MM.1S (cell line): Measurements from ENCODE around the gene HEATR5A.
"Not testable (repeated sequence)": the region's sequence is repeated elsewhere in the genome, so short reads cannot be mapped to it uniquely, and the experiment has no call there.

ENCODE experiments used
- EZH2 ChIP-seq: fragments of 300-600 bp; sonication (generic); optimal IDR thresholded peaks from 2 replicates; pipeline ENCODE3; 2017; ENCODE audit warnings: low read depth, mild to moderate bottlenecking, antibody characterized with exemption, low read length, mixed read lengths
- EZH2phosphoT487 ChIP-seq: fragments of 300-600 bp; sonication (generic); IDR thresholded peaks from 2 replicates; pipeline ENCODE4 v1.6.1; 2018; ENCODE audit warnings: antibody characterized with exemption, low read length
- TF ChIP-seq, protein P1 (sequence below): fragments of 300-600 bp; sonication (generic); IDR thresholded peaks from 2 replicates; pipeline ENCODE4 v1.5.1; 2016; ENCODE audit warnings: antibody characterized with exemption, low read length, mixed read lengths

DNA sequence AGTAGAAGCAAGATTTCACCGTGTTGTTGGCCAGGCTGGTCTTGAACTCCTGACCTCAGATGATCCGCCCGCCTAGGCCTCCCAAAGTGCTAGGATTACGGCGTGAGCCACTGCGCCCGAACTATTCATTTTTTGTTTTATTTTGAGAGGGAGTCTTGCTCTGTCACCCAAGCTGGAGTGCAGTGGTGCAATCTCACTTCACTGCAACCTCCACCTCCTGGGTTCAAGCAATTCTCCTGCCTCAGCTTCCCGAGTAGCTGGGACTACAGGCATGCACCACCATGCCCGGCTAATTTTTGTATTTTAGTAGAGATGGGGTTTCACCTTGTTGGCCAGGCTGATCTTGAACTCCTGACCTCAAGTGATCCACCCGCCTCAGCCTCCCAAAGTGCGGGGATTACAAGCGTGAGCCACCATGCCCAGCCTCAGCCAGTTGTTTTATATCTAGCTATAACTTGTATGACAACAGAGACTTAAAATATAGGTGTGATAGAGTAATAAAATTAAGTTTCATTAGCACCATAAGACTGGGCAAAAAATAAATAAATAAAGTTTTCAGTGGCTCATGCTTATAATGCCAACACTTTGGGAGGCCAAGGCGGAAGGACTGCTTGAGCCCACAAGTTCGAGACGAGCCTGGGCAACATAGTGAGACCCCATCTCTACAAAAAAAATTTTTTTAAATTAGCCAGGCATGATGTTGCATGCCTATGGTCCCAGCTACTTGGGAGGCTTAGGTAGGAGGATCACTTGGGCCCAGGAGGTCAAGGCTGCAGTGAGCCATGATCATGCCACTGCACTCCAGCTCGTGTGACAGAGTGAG, 41.0 kb downstream of the HEATR5A start:
- TF ChIP-seq, protein P1, sequence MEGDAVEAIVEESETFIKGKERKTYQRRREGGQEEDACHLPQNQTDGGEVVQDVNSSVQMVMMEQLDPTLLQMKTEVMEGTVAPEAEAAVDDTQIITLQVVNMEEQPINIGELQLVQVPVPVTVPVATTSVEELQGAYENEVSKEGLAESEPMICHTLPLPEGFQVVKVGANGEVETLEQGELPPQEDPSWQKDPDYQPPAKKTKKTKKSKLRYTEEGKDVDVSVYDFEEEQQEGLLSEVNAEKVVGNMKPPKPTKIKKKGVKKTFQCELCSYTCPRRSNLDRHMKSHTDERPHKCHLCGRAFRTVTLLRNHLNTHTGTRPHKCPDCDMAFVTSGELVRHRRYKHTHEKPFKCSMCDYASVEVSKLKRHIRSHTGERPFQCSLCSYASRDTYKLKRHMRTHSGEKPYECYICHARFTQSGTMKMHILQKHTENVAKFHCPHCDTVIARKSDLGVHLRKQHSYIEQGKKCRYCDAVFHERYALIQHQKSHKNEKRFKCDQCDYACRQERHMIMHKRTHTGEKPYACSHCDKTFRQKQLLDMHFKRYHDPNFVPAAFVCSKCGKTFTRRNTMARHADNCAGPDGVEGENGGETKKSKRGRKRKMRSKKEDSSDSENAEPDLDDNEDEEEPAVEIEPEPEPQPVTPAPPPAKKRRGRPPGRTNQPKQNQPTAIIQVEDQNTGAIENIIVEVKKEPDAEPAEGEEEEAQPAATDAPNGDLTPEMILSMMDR: not testable (repeated sequence)
- not testable (repeated sequence) for TF ChIP-seq EZH2, EZH2phosphoT487
